Activated naive CD8-positive, alpha-beta T cell treated with anti-CD3 and anti-CD28 coated beads, Interleukin-2, amount 10 ng/mL, durations not matched to agents 7 days and 5 days (primary cell): ENCODE measurements around the gene KDM7A. TPM values are rescaled to one million over a fixed set of nuclear protein-coding genes. Genes with fewer than 3 reads are reported as not detected.

ENCODE experiments used
- ATAC-seq: fragments of 150-1000 bp; cut with Tn5 transposase; one replicate; pipeline ENCODE4 v1.10.0; 2021; ENCODE audit warnings: low read depth, moderate library complexity
- POLR2A ChIA-PET: fragments of 350-600 bp; sonication (Branson Sonifier 250); formaldehyde crosslinking; loops from one replicate; lab custom pipeline; 2021; ENCODE audit warnings: antibody characterized with exemption; lab: Charles Lee
- DNase-seq: peaks from one replicate; pipeline ENCODE4 v3.0.0; 2021
- H3K27ac Mint-ChIP-seq: one replicate; pipeline ENCODE4 v1.8.0; 2022; ENCODE audit warnings: mild to moderate bottlenecking, mixed read lengths
- H3K27me3 Mint-ChIP-seq: one replicate; pipeline ENCODE4 v1.8.0; 2022; ENCODE audit warnings: mild to moderate bottlenecking, moderate library complexity, mixed read lengths
- H3K36me3 Mint-ChIP-seq: one replicate; pipeline ENCODE4 v1.8.0; 2021; ENCODE audit warnings: mild to moderate bottlenecking, mixed read lengths
- H3K4me1 Mint-ChIP-seq: one replicate; pipeline ENCODE4 v1.8.0; 2021; ENCODE audit warnings: mixed read lengths
- H3K4me3 Mint-ChIP-seq: one replicate; pipeline ENCODE4 v1.8.0; 2022; ENCODE audit warnings: mild to moderate bottlenecking, moderate library complexity, mixed read lengths
- H3K9me3 Mint-ChIP-seq: one replicate; pipeline ENCODE4 v1.8.0; 2021; ENCODE audit warnings: mixed read lengths
- total RNA-seq, 2 experiments: library from RNA; stranded (reverse); gene quantifications; one replicate each; pipeline ENCODE4 v1.2.3, GENCODE V29; 2021

The KDM7A gene, protein sequence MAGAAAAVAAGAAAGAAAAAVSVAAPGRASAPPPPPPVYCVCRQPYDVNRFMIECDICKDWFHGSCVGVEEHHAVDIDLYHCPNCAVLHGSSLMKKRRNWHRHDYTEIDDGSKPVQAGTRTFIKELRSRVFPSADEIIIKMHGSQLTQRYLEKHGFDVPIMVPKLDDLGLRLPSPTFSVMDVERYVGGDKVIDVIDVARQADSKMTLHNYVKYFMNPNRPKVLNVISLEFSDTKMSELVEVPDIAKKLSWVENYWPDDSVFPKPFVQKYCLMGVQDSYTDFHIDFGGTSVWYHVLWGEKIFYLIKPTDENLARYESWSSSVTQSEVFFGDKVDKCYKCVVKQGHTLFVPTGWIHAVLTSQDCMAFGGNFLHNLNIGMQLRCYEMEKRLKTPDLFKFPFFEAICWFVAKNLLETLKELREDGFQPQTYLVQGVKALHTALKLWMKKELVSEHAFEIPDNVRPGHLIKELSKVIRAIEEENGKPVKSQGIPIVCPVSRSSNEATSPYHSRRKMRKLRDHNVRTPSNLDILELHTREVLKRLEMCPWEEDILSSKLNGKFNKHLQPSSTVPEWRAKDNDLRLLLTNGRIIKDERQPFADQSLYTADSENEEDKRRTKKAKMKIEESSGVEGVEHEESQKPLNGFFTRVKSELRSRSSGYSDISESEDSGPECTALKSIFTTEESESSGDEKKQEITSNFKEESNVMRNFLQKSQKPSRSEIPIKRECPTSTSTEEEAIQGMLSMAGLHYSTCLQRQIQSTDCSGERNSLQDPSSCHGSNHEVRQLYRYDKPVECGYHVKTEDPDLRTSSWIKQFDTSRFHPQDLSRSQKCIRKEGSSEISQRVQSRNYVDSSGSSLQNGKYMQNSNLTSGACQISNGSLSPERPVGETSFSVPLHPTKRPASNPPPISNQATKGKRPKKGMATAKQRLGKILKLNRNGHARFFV
- total RNA-seq, result 10 to 100 TPM; 20.5 to 21.2 TPM

DNA sequence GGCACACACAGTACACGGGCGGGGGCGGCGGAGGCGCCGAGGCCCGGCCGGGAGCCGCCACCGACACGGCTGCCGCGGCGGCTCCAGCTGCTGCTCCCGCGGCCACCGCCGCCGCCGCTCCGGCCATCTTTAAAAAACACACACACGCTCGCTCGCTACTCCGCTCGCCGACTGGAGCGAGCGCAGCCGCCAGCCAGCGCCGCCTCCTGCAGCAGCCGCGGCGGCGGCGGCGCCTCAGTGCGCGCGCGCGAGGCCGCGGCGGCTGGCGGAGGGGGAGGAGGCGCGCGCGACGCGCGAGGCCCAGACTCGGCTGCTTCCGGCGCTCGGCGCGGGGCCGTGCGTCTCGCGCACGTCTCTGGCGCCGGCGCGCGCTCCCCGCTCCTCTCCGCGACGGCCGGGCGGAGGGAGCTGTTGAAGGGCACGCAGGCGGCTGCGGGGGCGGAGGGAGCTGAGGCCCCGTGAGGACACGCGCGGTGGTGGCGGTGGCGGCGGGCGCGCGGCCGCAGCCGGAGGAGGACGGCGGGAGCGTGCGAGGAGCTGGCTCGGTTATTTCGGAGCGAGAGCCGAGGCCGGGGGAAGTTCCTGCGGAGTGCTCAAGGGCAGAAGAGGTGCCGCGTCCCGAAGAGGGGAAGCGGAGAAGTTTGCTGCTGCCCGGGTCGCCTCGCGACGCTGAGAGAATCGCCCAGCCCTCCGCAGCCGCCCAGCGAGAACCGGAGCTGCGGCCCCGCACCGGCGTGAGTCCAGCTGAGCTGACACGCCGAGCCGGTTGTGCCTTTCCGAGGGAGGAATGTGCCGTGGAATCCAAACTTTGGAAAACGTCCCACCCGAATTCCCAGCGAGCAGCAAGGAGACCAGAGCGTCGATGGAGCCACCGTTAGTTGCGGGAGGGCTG is at the start of gene KDM7A:
Gene KDM7A, minus strand, starts transcription at position 173 of the 892 bp plus-strand sequence. Its CDS starts 46 bp downstream, at position 127.
- Mint-ChIP-seq H3K9me3 (peaks cover 2% of the 10 kb centered on the region), H3K36me3 (no peaks in the 10 kb centered on the region), H3K4me1 (peaks cover 12% of the 10 kb centered on the region), H3K4me3 (peak within 1 kb of the TSS; percentile 87), H3K27ac (peak within 1 kb of the TSS; percentile 87), H3K27me3 (peaks cover 28% of the 10 kb centered on the region)
- DNase-seq, result peak; percentile 93
- POLR2A ChIA-PET, result interaction anchor here (0.7 to 3.2 kb wide), 14 partner anchors 9 to 544 kb away, joined by 3 to 34 read pairs (median 5); partner anchors contain the start of gene PARP12
- peak; percentile 79 for ATAC-seq

DNA sequence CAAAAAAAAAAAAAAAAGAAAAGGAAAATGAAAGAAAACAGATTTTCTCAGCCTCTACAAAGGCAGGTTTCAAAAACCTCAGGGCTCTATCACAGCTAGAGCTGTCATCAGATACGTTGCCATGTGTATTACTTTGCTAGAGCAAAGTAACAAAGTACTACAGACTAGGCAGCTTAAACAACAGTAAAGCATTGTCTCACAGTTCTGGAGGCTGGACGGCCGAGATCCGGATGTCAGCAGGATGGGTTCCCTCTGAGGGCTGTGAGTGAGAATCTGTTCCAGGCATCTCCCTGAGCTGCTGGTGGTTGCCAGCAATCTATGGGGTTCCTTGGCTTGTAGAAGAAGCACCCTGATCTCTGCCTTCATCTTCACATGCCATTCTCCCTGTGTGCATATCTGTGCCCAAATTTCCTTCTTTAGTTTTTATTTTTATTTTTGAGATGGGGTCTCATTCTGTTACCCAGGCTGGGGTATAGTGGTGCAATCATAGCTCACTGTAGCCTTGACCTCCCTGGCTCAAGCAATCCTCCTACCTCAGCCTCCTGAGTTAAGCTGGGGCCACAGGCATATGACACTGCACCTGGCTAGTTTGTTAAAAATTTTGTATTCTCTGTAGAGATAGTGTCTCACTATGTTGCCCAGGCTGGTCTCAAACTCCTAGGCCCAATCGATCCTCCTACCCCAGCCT is 48.9 kb upstream of the KDM7A start:
- H3K4me3 Mint-ChIP-seq, result peak overlapping the region; percentile 1
- no peak for DNase-seq
- peaks cover 33% of the 10 kb centered on the region for H3K4me1 Mint-ChIP-seq
- H3K27me3 Mint-ChIP-seq, result no peaks in the 10 kb centered on the region
- no peaks in the 10 kb centered on the region for H3K36me3 Mint-ChIP-seq
- ATAC-seq, result no peak
- POLR2A ChIA-PET, result interaction anchor here (0.6 to 1.1 kb wide), 2 partner anchors 37 to 49 kb away, joined by 3 to 9 read pairs; partner anchors contain the start of gene KDM7A
- no peaks in the 10 kb centered on the region for H3K9me3 Mint-ChIP-seq
- peak overlapping the region; percentile 6 for H3K27ac Mint-ChIP-seq

DNA sequence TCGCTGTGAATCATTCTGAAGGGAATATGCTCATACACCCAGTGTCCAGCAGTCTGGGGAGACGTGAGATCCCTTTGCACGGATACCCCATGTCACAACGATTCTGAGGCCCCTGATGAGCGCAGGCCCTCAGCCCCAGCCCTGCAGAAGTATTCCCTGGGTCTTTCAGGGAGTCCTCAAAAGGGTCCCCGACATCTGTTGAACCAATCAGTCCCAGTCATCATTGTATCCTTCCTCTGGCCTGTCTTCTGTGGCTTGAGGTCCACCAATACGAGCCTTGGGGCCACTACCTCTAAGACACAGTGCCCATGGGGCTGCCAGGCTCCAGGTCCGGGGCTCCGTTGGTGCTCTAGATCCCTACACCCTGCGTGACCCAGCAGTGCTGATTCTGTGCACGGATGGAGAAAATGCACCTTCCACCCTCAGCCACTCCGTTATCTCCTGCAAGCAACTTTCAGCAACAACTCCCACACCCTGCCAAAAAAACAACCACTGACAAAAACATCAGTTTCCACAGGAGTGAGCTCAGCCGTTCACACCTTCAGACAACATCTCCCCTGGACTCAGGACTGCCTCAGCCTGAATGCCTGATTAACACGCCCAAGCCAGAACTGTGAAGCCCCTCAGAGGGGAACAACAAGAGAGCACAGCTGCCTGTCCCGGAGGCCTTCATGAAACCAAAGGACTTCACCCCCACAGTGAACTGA is 46.9 kb upstream of the KDM7A start:
- Mint-ChIP-seq H3K27ac (peak overlapping the region; percentile 59), H3K4me1 (peaks cover 26% of the 10 kb centered on the region), H3K4me3 (no peak overlapping the region), H3K27me3 (no peaks in the 10 kb centered on the region), H3K9me3 (no peaks in the 10 kb centered on the region), H3K36me3 (no peaks in the 10 kb centered on the region)
- ATAC-seq, result no peak
- no peak for DNase-seq
- POLR2A ChIA-PET, result no interaction called here

DNA sequence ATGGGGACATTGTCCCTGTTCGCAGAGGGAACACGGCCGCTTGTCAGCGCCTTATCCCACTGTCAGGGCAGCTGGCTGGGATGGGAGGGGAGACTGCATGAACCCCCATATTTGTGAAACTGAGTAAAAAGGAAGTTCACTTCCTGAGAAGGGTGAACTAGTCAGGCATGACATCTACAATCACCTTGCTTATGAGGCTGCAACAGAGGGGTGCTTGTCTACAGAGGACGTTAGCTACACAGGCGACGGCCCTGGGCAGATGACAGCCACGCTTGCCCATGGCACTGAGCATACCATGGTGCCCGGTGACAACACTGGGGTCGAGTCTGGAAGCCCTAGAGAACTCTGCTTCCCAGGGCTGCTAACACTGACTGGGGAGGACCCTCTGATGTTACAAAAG is 46.0 kb upstream of the KDM7A start:
- ATAC-seq (no peak), DNase-seq (no peak)
- Mint-ChIP-seq H3K4me3 (no peak overlapping the region), H3K36me3 (no peaks in the 10 kb centered on the region), H3K9me3 (peaks cover 2% of the 10 kb centered on the region), H3K4me1 (peaks cover 22% of the 10 kb centered on the region), H3K27me3 (no peaks in the 10 kb centered on the region), H3K27ac (no peak overlapping the region)
- POLR2A ChIA-PET, result interaction anchor here (0.6 kb wide), 1 partner anchor 37 kb away, joined by 3 read pairs; no protein-coding TSS in a partner anchor

DNA sequence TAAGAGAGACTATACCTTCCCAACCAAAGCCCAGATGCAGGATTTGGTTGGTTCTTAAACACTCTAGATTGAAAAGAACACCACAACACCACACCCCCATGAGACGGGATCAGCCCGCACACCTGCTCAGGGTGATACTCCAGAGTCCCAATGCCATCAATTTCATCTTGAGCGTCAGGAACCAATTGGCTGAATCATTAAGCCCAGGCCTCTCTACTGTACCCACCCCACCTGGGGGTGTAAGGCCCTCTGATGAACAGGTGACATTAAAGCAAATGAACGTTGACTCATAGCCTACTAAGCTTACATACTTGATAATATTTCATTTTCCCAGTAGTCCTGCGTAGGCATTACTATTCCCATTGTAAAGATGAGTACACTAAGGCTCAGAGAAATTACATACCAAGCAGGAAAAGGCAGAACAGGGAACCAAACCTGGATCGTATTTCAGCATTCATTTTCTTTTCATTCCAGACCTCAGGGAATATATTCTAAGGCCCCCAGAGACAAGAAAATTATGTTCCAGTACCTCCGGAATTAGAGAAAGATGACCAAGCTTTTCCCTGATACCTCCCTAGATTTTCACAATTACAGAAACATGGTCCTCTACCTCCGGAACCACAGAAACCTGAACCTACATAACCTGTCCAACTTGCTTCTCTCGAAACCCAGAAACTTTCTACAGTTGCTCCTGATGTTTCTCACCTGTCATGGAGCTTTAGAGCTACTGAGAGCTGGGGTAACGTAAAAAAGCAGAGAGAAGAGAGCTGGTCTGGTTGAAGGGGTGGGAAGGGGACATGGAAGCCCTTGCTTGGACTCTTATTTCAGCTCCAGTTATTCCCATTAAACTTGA is 43.1 kb upstream of the KDM7A start:
- H3K36me3 Mint-ChIP-seq, result peaks cover 2% of the 10 kb centered on the region
- H3K27ac Mint-ChIP-seq, result no peak overlapping the region
- POLR2A ChIA-PET, result interaction anchor here (1.3 to 2.1 kb wide), 2 partner anchors 10 to 44 kb away, joined by 3 to 9 read pairs; no protein-coding TSS in a partner anchor
- H3K9me3 Mint-ChIP-seq, result peaks cover 8% of the 10 kb centered on the region
- peaks cover 20% of the 10 kb centered on the region for H3K4me1 Mint-ChIP-seq
- ATAC-seq, result no peak
- no peak overlapping the region for H3K4me3 Mint-ChIP-seq
- H3K27me3 Mint-ChIP-seq, result no peaks in the 10 kb centered on the region
- no peak for DNase-seq

DNA sequence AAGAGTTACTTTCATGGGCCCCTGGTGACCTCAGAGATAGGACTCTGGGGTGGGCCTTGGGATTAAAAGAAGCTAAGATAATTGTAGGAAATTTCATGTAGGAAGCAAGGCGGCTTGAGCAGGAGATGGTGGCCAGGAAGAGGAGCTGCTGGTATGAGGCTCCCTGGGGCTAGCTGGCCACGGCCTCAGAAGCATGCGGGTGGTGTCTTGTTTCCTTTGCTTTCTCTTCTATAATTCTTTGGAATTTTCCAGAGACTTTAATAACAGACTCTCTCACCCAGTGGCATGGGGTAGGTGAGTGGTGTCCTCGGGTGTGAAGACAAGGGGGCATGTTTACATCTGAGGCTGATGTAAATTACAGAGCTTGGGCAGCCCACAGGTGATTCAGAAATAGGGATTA is 41.9 kb upstream of the KDM7A start:
- Mint-ChIP-seq H3K27me3 (no peaks in the 10 kb centered on the region), H3K4me1 (peaks cover 25% of the 10 kb centered on the region), H3K9me3 (peaks cover 13% of the 10 kb centered on the region), H3K4me3 (no peak overlapping the region), H3K27ac (no peak overlapping the region), H3K36me3 (peaks cover 4% of the 10 kb centered on the region)
- no peak for ATAC-seq
- POLR2A ChIA-PET, result no interaction called here
- DNase-seq, result no peak

DNA sequence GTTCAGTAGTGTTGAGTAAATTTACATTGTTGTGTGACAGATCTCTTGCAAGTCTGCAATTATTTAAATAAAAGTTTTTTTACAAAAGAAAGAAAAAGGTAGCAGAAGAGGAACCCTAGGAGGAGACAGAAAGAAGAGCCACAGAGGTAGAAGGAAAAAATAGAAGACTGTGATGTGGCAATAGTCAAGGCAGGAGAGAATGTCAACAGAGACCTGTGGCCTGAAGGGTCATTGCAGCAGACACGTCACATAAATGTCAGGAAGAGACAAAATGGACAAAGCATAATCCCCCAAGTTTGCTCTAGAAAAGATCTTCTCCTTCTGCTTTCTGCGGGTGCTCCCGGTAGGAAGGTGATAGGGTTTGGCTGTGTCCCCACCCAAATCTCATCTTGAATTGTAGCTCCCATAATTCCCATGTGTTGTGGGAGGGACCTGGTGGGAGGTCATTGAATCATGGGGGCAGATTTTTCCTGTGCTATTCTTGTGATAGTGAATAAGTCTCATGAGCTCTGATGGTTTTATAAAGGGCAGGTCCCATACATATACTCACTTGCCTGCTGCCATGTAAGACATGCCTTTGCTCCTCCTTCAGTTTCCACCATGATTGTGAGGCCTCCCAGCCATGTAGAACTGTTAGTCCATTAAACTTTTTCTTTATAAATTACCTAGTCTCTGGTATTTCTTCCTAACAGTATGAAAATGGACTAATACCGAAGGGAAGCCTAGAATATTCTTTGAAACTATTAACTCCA is 41.1 kb upstream of the KDM7A start:
- POLR2A ChIA-PET, result interaction anchor here (0.5 kb wide), 1 partner anchor 656 kb away, joined by 3 read pairs; no protein-coding TSS in a partner anchor
- H3K27me3 Mint-ChIP-seq, result no peaks in the 10 kb centered on the region
- H3K4me3 Mint-ChIP-seq, result no peak overlapping the region
- ATAC-seq, result no peak
- peaks cover 13% of the 10 kb centered on the region for H3K9me3 Mint-ChIP-seq
- H3K4me1 Mint-ChIP-seq, result peaks cover 23% of the 10 kb centered on the region
- no peak overlapping the region for H3K27ac Mint-ChIP-seq
- DNase-seq, result no peak
- peaks cover 4% of the 10 kb centered on the region for H3K36me3 Mint-ChIP-seq

DNA sequence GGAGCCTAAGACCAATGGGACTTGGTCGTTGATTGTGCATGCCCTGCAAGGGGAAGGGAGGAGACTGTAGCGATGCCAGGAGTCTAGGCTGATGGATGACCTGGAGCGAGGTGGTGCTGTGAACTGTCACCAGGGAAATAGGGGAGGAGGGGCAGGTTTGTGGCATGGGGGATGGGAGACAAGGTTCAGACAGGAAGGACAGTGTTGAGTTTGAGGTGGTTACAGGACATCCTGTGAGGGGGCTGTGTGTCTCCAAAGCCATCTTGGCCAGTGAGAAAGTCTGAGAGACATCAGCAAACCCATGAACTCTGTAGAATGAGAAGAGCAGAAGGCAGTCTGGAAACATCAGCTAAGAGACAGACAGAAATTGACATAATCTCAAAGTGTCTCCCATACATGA is 38.5 kb upstream of the KDM7A start:
- ATAC-seq, result no peak
- Mint-ChIP-seq H3K36me3 (peaks cover 4% of the 10 kb centered on the region), H3K9me3 (peaks cover 13% of the 10 kb centered on the region), H3K27ac (peak overlapping the region; percentile 47), H3K27me3 (peaks cover 2% of the 10 kb centered on the region), H3K4me1 (peaks cover 26% of the 10 kb centered on the region), H3K4me3 (no peak overlapping the region)
- no peak for DNase-seq
- POLR2A ChIA-PET, result no interaction called here

DNA sequence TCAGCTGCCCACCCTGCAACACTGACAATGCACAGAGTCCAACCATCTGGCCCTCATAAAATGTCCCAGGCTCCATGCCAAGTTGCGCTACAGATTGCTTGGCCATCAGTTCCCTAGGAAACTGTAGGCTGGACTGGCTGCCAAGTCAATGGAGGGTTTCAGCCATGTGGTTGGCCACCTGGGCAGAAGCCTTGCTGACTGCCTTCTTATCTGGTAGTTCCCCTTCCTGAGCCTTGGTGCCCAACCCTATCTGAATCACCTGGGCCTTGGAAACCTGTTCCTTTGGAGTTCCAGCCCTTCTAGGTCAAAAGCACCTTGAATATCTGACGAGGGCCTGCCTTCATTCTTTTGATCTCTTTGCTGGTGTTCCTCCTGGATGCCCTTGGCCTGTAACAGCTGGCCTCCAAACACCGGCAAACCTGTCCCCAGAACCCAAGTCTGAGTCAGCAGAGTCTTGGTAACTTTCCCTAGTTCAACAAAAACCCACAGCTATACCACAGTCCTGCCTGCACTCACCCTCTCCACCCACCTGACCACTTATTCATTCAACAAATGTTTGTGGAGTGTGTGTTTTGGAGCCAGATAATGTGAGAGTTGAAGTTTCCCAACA is 37.4 kb upstream of the KDM7A start:
- Mint-ChIP-seq H3K4me1 (peaks cover 33% of the 10 kb centered on the region), H3K9me3 (peaks cover 13% of the 10 kb centered on the region), H3K36me3 (peaks cover 4% of the 10 kb centered on the region), H3K27me3 (peaks cover 2% of the 10 kb centered on the region), H3K4me3 (no peak overlapping the region), H3K27ac (no peak overlapping the region)
- ATAC-seq (no peak), DNase-seq (no peak)
- POLR2A ChIA-PET, result interaction anchor here (0.8 kb wide), 1 partner anchor 40 kb away, joined by 4 read pairs; no protein-coding TSS in a partner anchor

DNA sequence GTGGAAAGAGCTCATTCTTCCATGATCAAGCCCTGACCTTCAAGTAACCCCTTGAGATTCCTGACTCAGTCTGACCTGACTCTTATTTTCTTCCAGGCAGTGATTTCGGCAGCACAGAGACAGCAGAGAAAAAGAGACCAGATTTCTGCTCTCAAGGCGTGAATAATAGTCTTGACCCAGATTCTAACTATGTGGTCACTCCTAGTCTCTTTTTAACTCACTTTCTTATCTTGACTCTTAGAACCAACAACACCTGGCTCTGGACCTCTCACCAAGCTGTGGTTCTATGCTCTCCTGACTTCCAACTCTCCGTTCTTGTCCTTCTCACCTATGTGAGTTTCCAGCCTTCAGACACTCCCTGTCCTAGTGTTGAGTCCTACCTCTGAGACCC is 36.9 kb upstream of the KDM7A start:
- peaks cover 2% of the 10 kb centered on the region for H3K27me3 Mint-ChIP-seq
- H3K4me3 Mint-ChIP-seq, result no peak overlapping the region
- DNase-seq, result no peak
- peaks cover 4% of the 10 kb centered on the region for H3K36me3 Mint-ChIP-seq
- peaks cover 13% of the 10 kb centered on the region for H3K9me3 Mint-ChIP-seq
- peaks cover 33% of the 10 kb centered on the region for H3K4me1 Mint-ChIP-seq
- POLR2A ChIA-PET, result interaction anchor here (0.8 kb wide), 1 partner anchor 40 kb away, joined by 4 read pairs; no protein-coding TSS in a partner anchor
- no peak overlapping the region for H3K27ac Mint-ChIP-seq
- ATAC-seq, result no peak
